HL-60/S4 treated with retinoic acid at 250 ng/mL for 4 days and 3 days (cell line): ENCODE results near the gene SMARCA1.

Source experiments
- in situ Hi-C: fragments of 300-500 bp; cut with MboI; formaldehyde crosslinking; loops from 2 replicates; pipeline ENCODE4 v1.7.0; 2022; ENCODE audit warnings: low sequenced_read_pairs

The SMARCA1 gene

DNA sequence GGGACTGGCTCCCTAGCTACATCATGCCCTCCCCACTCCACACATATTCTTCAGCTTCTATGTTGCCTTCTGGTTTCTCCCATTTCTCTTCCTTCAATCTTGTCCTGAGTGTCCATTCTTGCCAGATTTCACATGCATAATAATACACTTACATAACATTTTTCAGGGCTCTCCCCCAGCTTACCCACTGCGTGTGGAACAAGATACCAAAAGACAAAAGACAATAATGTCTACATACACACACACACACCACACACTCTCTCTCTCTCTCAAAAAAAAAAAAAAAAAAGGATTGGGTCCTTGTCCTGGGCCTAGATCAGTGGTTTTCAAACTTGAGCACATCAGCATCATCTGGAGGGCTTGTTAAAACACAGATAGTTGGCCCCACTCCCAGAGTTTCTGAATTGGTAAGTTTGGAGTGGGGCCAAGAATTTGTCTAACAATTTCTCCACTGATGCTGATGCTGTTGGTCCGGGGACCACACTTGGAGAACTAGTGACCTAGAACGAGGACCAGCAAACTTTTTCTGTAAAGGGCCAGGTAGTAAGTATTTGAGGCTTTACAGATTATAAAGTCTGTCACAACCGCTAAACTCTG, 6.5 kb upstream of the SMARCA1 start:
- in situ Hi-C loops: no loop called here

GRCh38 chrX:129525896-129526295, 2.6 kb upstream of the SMARCA1 start:
- in situ Hi-C loops: no loop called here

DNA sequence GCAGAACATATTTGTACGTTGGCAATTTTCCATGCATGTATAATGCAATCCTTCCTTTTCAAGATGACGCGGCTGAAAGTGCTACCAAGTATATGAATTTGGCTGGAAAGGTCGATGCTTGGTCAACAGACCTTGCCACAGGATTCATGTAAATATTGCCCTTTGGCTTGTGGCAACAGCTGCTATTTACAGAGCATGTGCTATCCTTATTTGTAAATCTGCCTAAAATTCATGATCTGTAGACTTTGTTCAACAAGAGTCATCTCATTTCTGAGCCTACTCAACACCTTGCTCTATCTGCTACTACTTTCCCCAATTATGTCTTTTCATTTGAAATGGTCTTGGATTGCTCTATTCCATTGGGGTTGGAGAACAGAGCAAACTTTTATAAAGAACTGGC, 1.9 kb upstream of the SMARCA1 start:
- in situ Hi-C loops: no loop called here

- in situ Hi-C loops: no loop called here
Measured at GRCh38 chrX:129524250-129524850, 1.1 kb upstream of the SMARCA1 start.

GRCh38 chrX:129522184-129523078, 859 bp downstream of the SMARCA1 start:
- in situ Hi-C loops: no loop called here

GRCh38 chrX:129520151-129520550, 3.1 kb downstream of the SMARCA1 start:
- in situ Hi-C loops: no loop called here

DNA sequence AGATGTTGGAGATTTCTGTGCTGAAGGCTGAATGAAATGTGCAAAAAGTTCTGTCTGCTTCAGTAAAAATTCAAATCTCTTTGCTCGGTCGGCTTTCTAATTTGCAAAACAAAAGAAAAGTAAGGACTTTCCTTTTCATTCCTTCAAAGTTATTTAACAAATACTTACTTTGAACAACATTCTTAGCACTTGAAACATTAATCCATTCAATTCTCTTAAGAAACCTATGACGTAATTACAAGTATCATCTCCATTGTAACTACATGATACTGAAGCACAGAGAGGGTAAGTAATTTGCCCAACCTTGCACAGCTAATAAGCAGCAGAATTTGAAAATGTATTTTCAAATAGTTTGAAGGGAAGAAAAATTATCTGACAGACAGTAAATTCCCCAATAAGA, 6.9 kb downstream of the SMARCA1 start:
- in situ Hi-C loops: no loop called here

GRCh38 chrX:129512409-129512808, 10.9 kb downstream of the SMARCA1 start:
- in situ Hi-C loops: no loop called here

DNA sequence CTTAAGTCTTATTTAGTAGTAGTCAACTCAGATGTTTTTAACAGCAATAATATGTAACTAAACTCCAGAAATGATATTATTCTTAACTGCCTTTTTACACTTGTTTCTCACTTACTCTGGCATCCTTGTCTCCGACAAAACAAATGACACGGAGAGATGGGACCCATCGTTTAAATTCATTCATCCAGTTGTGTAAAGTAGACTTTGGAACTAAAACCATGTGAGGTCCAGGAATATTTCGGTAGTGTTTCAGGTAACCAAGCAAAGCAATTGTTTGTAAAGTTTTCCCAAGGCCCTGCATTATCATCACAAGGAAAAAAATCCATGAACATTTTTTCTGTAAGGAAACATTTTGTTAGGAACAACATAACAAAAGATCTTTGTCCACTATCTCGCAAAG, 11.6 kb downstream of the SMARCA1 start:
- in situ Hi-C loops: no loop called here

GRCh38 chrX:129510331-129510730, 13.0 kb downstream of the SMARCA1 start:
- in situ Hi-C loops: no loop called here

DNA sequence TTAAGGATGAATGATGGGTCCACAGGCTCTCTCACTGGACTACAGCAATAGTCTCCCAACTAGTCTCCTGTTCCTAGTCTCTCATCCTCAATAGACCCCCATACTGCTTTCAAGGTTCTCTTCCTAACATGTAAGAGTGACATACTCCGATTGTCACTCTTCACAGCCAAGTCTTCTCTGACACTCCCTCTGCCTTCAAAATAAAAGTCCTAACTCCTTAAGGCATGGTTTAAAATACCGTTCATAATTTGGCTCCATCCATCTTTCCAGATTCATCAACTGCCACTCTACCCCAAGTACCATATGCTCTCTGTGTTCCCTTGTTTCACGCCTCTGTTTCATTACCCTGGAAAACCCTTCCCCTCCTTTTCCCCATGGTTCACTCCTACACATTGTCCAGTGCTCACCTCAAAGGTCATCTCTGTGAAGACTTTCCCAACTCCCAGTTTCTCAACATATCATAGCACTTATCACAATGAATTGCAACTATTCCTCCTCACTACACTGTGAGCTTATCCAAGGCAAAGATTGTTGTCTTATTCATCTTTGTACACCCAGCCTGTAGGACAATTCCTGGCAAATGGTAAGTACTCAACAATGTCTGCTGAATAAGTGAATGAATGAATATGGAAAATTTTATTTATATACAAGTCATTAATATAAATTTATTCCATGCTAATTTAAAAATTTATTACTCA, 26.0 kb downstream of the SMARCA1 start:
- in situ Hi-C loops: no loop called here

GRCh38 chrX:129496625-129497024, 26.7 kb downstream of the SMARCA1 start:
- in situ Hi-C loops: no loop called here

GRCh38 chrX:129495900-129496299, 27.4 kb downstream of the SMARCA1 start:
- in situ Hi-C loops: no loop called here

DNA sequence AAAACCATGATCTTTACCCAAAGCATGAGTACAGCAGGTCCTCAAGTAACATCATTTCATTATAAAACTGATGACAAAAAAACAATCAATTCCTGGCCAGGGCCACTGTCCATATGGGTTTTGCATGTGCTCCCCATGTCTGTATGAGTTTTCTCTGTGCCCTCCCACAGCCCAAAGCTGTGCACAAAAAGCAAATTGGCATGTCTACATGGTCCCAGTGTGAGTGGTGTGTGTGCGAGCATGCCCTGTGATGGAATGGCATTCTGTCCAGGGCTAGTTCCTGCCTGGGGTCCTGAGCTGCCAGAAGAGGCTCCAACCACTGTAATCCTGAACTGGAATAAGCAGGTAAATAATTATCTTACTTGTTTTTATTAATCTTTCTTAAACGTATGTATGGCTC, 28.4 kb downstream of the SMARCA1 start:
- in situ Hi-C loops: no loop called here

- in situ Hi-C loops: no loop called here
Measured at GRCh38 chrX:129493643-129494042, 29.6 kb downstream of the SMARCA1 start.

- in situ Hi-C loops: no loop called here
Measured at GRCh38 chrX:129490330-129490729, 33.0 kb downstream of the SMARCA1 start.

- in situ Hi-C loops: no loop called here
Measured at GRCh38 chrX:129488359-129488758, 34.9 kb downstream of the SMARCA1 start.

DNA sequence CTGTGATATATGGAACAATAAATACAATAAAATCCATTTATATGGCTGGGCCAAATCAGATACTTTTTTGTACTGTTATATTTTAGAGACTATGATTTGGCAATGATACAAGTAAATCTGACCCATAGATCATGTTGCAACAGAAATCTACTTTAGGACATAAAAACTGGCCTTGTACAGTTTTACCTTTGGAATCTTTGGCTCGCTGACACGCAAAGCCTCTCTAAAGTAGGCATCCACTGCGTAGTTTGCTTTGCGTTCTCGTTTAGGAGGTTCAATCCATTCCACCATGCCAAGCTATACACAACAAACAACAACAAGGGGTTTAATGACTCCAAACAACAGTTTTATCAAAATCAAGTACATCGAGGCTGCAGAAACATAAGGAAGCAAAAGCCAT, 42.4 kb downstream of the SMARCA1 start:
- in situ Hi-C loops: no loop called here

- in situ Hi-C loops: no loop called here
Measured at GRCh38 chrX:129478516-129478915, 44.8 kb downstream of the SMARCA1 start.

- in situ Hi-C loops: no loop called here
Measured at GRCh38 chrX:129472116-129472515, 51.2 kb downstream of the SMARCA1 start.

GRCh38 chrX:129462707-129463106, 60.6 kb downstream of the SMARCA1 start:
- in situ Hi-C loops: no loop called here
